Fibroblast of pulmonary artery (primary cell): ENCODE measurements around the gene OSGIN1.
"Not testable (repeated sequence)": the region's sequence is repeated elsewhere in the genome, so short reads cannot be mapped to it uniquely, and the experiment has no call there.

Source experiments
- DNase-seq: peaks from one replicate; pipeline ENCODE4 v3.0.0-alpha.2; 2010; ENCODE audit warnings: low read depth
- H3K4me3 ChIP-seq: replicated peaks from 2 replicates; pipeline ENCODE4 v1.5.1; 2011; ENCODE audit warnings: low read depth, mild to moderate bottlenecking, control low read depth, low read length, moderate library complexity
- TF ChIP-seq, protein P1 (sequence below): IDR thresholded peaks from 2 replicates; pipeline ENCODE4 v1.5.1; 2011; ENCODE audit warnings: mild to moderate bottlenecking, control low read depth, low read length, inconsistent platforms; ENCODE audit errors: missing control alignments

Gene OSGIN1

DNA sequence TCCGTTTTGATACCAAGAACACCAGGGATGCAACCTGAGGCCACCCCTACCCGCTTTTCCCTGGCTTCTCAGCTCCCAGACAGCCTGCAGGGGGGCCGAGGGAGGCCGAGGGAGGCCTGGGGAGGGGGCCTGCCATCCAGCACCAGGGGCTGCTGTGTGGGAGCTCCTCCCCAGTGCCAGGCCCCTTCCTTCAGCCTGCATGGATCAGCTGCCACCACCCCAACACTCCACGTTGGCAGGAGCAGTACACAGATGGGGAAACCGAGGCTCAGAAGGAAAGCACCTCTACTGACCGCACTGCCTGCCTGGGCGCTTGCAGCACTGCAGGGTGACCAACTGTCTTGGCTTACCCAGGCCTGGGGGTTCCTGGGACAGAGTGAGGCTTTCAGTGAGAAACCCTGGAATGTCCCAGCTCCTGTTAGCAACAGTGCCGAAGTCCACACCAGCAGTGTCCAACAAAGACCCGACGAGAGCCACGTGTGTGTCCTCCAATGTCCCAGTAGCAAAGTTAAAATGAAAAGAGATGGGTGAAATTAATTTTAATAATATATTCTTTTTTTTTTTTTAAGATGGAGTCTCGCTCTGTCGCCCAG is 5.3 kb upstream of the OSGIN1 start:
- no peak for DNase-seq
- TF ChIP-seq, protein P1, sequence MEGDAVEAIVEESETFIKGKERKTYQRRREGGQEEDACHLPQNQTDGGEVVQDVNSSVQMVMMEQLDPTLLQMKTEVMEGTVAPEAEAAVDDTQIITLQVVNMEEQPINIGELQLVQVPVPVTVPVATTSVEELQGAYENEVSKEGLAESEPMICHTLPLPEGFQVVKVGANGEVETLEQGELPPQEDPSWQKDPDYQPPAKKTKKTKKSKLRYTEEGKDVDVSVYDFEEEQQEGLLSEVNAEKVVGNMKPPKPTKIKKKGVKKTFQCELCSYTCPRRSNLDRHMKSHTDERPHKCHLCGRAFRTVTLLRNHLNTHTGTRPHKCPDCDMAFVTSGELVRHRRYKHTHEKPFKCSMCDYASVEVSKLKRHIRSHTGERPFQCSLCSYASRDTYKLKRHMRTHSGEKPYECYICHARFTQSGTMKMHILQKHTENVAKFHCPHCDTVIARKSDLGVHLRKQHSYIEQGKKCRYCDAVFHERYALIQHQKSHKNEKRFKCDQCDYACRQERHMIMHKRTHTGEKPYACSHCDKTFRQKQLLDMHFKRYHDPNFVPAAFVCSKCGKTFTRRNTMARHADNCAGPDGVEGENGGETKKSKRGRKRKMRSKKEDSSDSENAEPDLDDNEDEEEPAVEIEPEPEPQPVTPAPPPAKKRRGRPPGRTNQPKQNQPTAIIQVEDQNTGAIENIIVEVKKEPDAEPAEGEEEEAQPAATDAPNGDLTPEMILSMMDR: no peak
- no peak overlapping the region for H3K4me3 ChIP-seq

DNA sequence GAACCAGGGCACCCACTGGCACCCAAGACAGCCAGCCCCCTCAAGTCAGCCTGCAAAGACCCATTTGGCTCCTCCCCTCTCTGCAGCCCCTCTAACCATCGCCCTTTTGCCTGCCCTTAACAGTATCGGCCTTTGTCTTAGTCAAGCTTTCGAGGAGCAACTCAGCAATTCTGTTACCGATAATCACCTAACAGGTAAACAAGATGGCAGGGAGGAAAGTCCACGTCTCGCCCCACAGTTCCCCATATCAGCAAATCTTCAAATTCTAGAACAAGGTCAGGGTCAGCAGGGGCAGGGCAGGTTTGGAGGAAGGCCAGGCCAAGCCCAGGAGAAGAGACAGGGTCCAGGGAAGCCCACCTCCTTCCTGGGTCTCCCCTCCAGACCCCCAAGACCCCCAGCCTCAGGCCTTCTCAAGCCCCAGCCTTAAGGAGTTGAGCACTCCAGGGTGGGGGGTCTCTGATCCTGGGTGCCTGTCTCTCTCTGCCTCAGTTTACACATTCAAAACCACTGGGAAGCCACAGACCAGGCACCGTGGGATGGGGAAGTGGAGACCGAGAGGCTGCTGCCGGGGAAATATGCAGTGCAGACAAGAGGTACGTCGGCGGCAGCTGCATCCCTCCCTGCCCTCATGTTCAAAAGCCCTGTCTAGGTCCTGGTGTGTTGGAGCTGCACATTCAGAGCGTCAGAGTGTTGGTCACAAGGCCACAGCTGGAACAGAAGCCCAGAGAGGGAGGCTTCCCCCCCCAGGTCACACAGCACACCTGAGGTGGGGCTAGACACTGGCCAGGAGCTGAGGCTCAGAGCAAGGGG is 3.9 kb upstream of the OSGIN1 start:
- no peak overlapping the region for H3K4me3 ChIP-seq
- TF ChIP-seq, protein P1: no peak
- no peak for DNase-seq

DNA sequence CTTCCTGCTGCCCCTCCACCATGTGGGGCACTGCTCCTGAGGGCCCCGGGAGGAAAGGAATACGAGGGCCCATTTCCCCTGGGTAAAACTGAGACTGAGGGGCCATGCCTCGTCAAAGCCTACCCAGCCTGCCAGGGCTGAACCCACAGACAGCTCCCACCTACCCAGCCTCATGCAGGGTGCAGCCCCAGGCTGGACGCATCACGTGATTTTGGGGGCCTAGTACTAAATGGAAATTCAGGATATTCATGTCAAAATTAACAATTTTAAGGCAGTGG is 3.4 kb upstream of the OSGIN1 start:
- TF ChIP-seq, protein P1: no peak
- H3K4me3 ChIP-seq: no peak overlapping the region
- DNase-seq: no peak

DNA sequence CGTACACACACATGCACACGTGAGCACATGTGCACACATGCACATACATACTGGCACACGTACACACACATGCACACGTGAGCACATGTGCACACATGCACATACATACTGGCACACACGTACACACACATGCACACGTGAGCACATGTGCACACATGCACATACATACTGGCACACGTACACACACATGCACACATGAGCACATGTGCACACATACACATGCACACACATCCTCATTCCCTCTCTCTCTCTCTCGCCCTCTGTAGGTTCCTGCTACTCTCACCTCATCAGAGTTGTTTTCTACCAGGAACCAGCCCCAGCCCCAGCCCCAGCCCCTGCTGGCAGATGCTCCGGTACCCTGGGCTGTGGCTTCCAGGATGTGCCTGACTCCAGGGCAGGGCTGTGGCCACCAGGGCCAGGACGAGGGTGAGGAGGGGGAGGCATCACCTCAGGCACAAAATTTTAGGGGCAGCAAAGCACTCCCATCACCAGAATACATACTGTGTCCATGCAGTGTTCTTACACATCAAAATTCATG is 2.1 kb upstream of the OSGIN1 start:
- H3K4me3 ChIP-seq, DNase-seq: not testable (repeated sequence)

DNA sequence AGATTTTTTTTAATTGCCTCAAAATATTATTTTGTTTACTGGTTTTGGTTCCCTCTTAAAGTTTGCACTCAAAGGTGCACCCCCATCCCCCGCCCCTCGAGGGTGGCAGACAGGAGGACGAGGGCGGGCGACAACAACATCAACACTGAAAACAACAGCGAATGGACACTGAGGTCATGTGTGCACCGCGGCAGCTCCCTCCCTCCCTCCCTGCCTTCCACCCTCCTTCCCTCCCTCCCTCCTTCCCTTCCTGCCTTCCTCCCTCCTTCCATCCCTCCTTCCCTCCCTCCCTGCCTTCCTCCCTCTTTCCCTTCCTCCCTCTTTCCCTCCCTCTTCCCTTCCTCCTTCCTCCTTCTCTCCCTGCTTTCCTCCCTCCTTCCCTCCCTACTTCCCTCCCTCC is 1.5 kb upstream of the OSGIN1 start:
- no peak overlapping the region for H3K4me3 ChIP-seq
- TF ChIP-seq, protein P1: no peak
- DNase-seq: no peak

DNA sequence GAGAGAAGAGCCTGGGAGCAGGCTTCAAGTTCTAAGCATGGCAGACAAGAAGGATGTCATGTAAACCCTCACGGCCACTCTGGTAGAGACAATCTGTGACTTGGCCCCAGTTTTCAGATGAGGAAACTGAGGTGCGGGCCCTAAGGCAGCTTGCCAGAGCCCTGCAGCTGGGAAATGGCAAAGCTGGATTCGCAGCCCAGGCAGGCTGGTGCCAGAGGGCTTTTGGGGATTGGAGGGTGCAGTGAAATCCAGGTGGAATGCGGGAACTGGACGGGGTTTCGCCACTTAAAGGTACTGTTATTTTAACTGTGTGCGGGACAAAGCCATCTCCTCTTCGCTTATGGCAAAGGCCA is 477 bp upstream of the OSGIN1 start:
- H3K4me3 ChIP-seq: peak overlapping the region; percentile 17
- TF ChIP-seq, protein P1: no peak
- DNase-seq: peak; percentile 78

DNA sequence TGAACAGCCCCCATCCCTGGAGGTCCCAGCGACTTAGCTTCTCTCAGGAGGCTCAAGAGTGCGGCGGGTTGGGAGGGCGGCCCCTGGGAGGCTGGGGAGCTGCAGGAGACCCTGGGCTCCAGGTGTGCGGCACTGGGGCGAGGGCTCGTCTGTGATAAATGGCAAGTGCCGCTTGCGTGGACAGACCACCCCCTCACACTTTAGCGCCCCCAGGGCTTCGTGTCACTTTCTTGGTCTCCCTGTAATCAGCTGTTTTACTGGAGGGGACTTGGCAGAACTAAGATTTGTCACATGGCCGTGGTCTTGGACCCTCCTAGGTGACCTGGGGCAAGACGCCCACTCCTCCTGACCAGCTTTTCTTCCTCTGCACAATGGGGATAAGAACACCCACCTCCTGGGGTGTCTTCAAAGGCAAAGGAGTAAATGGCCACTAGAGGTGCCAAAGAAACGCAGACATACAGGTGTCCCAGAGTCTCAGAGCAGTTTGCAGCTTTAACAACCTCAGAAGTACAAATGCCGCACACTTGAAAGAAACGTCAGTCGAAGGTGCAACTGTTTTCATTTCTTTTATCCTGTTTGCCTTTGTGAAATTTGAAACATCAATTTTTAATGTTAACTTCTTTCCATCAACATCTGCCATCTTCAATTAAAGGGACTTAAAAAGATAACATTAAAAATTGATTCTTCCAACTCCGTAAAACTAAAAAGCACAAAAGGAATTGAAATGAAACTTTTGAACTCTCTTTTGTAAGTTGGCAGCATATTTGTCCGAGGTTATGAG is 946 bp downstream of the OSGIN1 start:
- DNase-seq: peak; percentile 40
- TF ChIP-seq, protein P1: peak; percentile 65
- peak overlapping the region; percentile 69 for H3K4me3 ChIP-seq
